Activated naive CD8-positive, alpha-beta T cell (primary cell): ENCODE measurements around the gene NTHL1.

Experiments
- H3K27ac Mint-ChIP-seq: one replicate; pipeline ENCODE4 v1.8.0; 2021; ENCODE audit warnings: mixed read lengths
- H3K27me3 Mint-ChIP-seq: one replicate; pipeline ENCODE4 v1.8.0; 2021; ENCODE audit warnings: mixed read lengths
- H3K36me3 Mint-ChIP-seq: one replicate; pipeline ENCODE4 v1.8.0; 2021; ENCODE audit warnings: mixed read lengths
- H3K4me1 Mint-ChIP-seq: one replicate; pipeline ENCODE4 v1.8.0; 2021; ENCODE audit warnings: low read depth, mixed read lengths
- H3K4me3 Mint-ChIP-seq: one replicate; pipeline ENCODE4 v1.8.0; 2021; ENCODE audit warnings: mild to moderate bottlenecking, mixed read lengths
- H3K9me3 Mint-ChIP-seq: one replicate; pipeline ENCODE4 v1.8.0; 2021; ENCODE audit warnings: low read depth, mixed read lengths

Gene NTHL1

GRCh38 chr16:2008631-2009163 lies 38.9 kb downstream of the NTHL1 start:
- H3K9me3 Mint-ChIP-seq, result no peaks in the 10 kb centered on the region
- peak overlapping the region; percentile 93 for H3K4me3 Mint-ChIP-seq
- peak overlapping the region; percentile 90 for H3K27ac Mint-ChIP-seq
- no peaks in the 10 kb centered on the region for H3K27me3 Mint-ChIP-seq
- H3K36me3 Mint-ChIP-seq, result peaks cover 3% of the 10 kb centered on the region
- H3K4me1 Mint-ChIP-seq, result peaks cover 39% of the 10 kb centered on the region

- H3K27me3 Mint-ChIP-seq, result no peaks in the 10 kb centered on the region
- H3K4me3 Mint-ChIP-seq, result peak overlapping the region; percentile 93
- peaks cover 3% of the 10 kb centered on the region for H3K36me3 Mint-ChIP-seq
- H3K9me3 Mint-ChIP-seq, result no peaks in the 10 kb centered on the region
- peak overlapping the region; percentile 90 for H3K27ac Mint-ChIP-seq
- peaks cover 39% of the 10 kb centered on the region for H3K4me1 Mint-ChIP-seq
Measured at GRCh38 chr16:2008009-2008526, 39.6 kb downstream of the NTHL1 start.

- Mint-ChIP-seq H3K4me3 (peak overlapping the region; percentile 93), H3K27me3 (no peaks in the 10 kb centered on the region), H3K9me3 (no peaks in the 10 kb centered on the region), H3K27ac (peak overlapping the region; percentile 90), H3K4me1 (peaks cover 40% of the 10 kb centered on the region), H3K36me3 (peaks cover 5% of the 10 kb centered on the region)
Measured at GRCh38 chr16:2007081-2007836, 40.4 kb downstream of the NTHL1 start.

GRCh38 chr16:2006317-2006716 lies 41.3 kb downstream of the NTHL1 start:
- H3K36me3 Mint-ChIP-seq, result peaks cover 5% of the 10 kb centered on the region
- H3K27ac Mint-ChIP-seq, result no peak overlapping the region
- H3K4me1 Mint-ChIP-seq, result peaks cover 40% of the 10 kb centered on the region

GRCh38 chr16:2005646-2006045 lies 42.0 kb downstream of the NTHL1 start:
- peaks cover 5% of the 10 kb centered on the region for H3K36me3 Mint-ChIP-seq
- peaks cover 40% of the 10 kb centered on the region for H3K4me1 Mint-ChIP-seq
- H3K27me3 Mint-ChIP-seq, result no peaks in the 10 kb centered on the region
- H3K27ac Mint-ChIP-seq, result no peak overlapping the region
- no peaks in the 10 kb centered on the region for H3K9me3 Mint-ChIP-seq
- H3K4me3 Mint-ChIP-seq, result peak overlapping the region; percentile 63

More at GRCh38 chr16:2006317-2006716, 41.3 kb downstream of the NTHL1 start:
- H3K27me3 Mint-ChIP-seq, result no peaks in the 10 kb centered on the region
- H3K9me3 Mint-ChIP-seq, result no peaks in the 10 kb centered on the region
- H3K4me3 Mint-ChIP-seq, result peak overlapping the region; percentile 67

GRCh38 chr16:2004795-2005517 lies 42.7 kb downstream of the NTHL1 start:
- H3K4me1 Mint-ChIP-seq, result peaks cover 35% of the 10 kb centered on the region
- H3K27ac Mint-ChIP-seq, result no peak overlapping the region
- no peaks in the 10 kb centered on the region for H3K27me3 Mint-ChIP-seq
- no peaks in the 10 kb centered on the region for H3K9me3 Mint-ChIP-seq
- H3K4me3 Mint-ChIP-seq, result no peak overlapping the region
- H3K36me3 Mint-ChIP-seq, result peaks cover 5% of the 10 kb centered on the region

GRCh38 chr16:2003827-2004641 lies 43.6 kb downstream of the NTHL1 start:
- H3K27me3 Mint-ChIP-seq, result no peaks in the 10 kb centered on the region
- H3K9me3 Mint-ChIP-seq, result no peaks in the 10 kb centered on the region
- H3K4me1 Mint-ChIP-seq, result peaks cover 35% of the 10 kb centered on the region
- no peak overlapping the region for H3K4me3 Mint-ChIP-seq
- peaks cover 5% of the 10 kb centered on the region for H3K36me3 Mint-ChIP-seq
- H3K27ac Mint-ChIP-seq, result no peak overlapping the region

- H3K4me3 Mint-ChIP-seq, result no peak overlapping the region
- H3K27me3 Mint-ChIP-seq, result no peaks in the 10 kb centered on the region
- peaks cover 3% of the 10 kb centered on the region for H3K36me3 Mint-ChIP-seq
Measured at GRCh38 chr16:2003231-2003826, 44.3 kb downstream of the NTHL1 start.

GRCh38 chr16:2002406-2003230 lies 45.0 kb downstream of the NTHL1 start:
- H3K36me3 Mint-ChIP-seq, result peaks cover 2% of the 10 kb centered on the region
- H3K27me3 Mint-ChIP-seq, result no peaks in the 10 kb centered on the region
- H3K4me3 Mint-ChIP-seq, result no peak overlapping the region
- peaks cover 22% of the 10 kb centered on the region for H3K4me1 Mint-ChIP-seq
- no peaks in the 10 kb centered on the region for H3K9me3 Mint-ChIP-seq
- no peak overlapping the region for H3K27ac Mint-ChIP-seq

More at GRCh38 chr16:2003231-2003826, 44.3 kb downstream of the NTHL1 start:
- peaks cover 28% of the 10 kb centered on the region for H3K4me1 Mint-ChIP-seq
- no peak overlapping the region for H3K27ac Mint-ChIP-seq
- no peaks in the 10 kb centered on the region for H3K9me3 Mint-ChIP-seq

- peaks cover 16% of the 10 kb centered on the region for H3K4me1 Mint-ChIP-seq
- H3K27ac Mint-ChIP-seq, result no peak overlapping the region
- H3K9me3 Mint-ChIP-seq, result no peaks in the 10 kb centered on the region
- no peak overlapping the region for H3K4me3 Mint-ChIP-seq
- peaks cover 4% of the 10 kb centered on the region for H3K36me3 Mint-ChIP-seq
- no peaks in the 10 kb centered on the region for H3K27me3 Mint-ChIP-seq
Measured at GRCh38 chr16:2001456-2002355, 45.9 kb downstream of the NTHL1 start.

GRCh38 chr16:2001035-2001434 lies 46.6 kb downstream of the NTHL1 start:
- H3K36me3 Mint-ChIP-seq, result peaks cover 4% of the 10 kb centered on the region
- no peaks in the 10 kb centered on the region for H3K27me3 Mint-ChIP-seq
- H3K9me3 Mint-ChIP-seq, result no peaks in the 10 kb centered on the region
- no peak overlapping the region for H3K27ac Mint-ChIP-seq
- H3K4me3 Mint-ChIP-seq, result no peak overlapping the region
- peaks cover 13% of the 10 kb centered on the region for H3K4me1 Mint-ChIP-seq

- Mint-ChIP-seq H3K4me3 (no peak overlapping the region), H3K27ac (no peak overlapping the region), H3K27me3 (no peaks in the 10 kb centered on the region), H3K36me3 (peaks cover 4% of the 10 kb centered on the region), H3K9me3 (no peaks in the 10 kb centered on the region), H3K4me1 (peaks cover 7% of the 10 kb centered on the region)
Measured at GRCh38 chr16:1999866-2000514, 47.6 kb downstream of the NTHL1 start.
